Epithelial cell of alveolus of lung (primary cell): ENCODE results near the gene WDR59. TPM values are rescaled to one million over a fixed set of nuclear protein-coding genes. Genes with fewer than 3 reads are reported as not detected.

Source experiments
- total RNA-seq: library from RNA; depleted of rRNA; stranded (reverse); fragments of >200 nt; gene quantifications from 2 replicates; pipeline ENCODE4 v1.2.1, GENCODE V29; 2015

WDR59 gene
- total RNA-seq: 9.2 and 20.7 TPM in 2 replicates

GRCh38 chr16:74984529-74985296 lies at the start of gene WDR59:
Gene WDR59 (minus strand): TSS chr16:74985123. CDS start chr16:74985017, 106 bp downstream.

GRCh38 chr16:74998481-74999218 lies 13.7 kb upstream of the WDR59 start, which contains the start of gene ZNRF1:
Gene ZNRF1 (plus strand): TSS chr16:74999024. CDS start chr16:74999672, 648 bp downstream.

Other genes starting within 250 kb of the WDR59 start
- gene FA2H, start 210.3 kb downstream of the WDR59 start, total RNA-seq: not detected in 2 replicates
- 27.5 and 45.6 TPM in 2 replicates for gene ZNRF1, start 13.9 kb upstream of the WDR59 start, total RNA-seq
- gene LDHD, start 131.7 kb upstream of the WDR59 start, total RNA-seq: 0.16 and 0.52 TPM in 2 replicates
- 12.2 and 13.8 TPM in 2 replicates for gene ZFP1, start 163.4 kb upstream of the WDR59 start, total RNA-seq
- gene CTRB2, start 222.0 kb upstream of the WDR59 start, total RNA-seq: not detected in 2 replicates
- gene CTRB1, start 233.9 kb upstream of the WDR59 start, total RNA-seq: not detected in 2 replicates